Peyer's patch (tissue), 4 donors: ENCODE results near the gene HAUS5.

Experiments used
- CTCF ChIP-seq, 6 experiments: fragments of 450-650 bp in 4 of 6; fragments of 200-600 bp in 2 of 6; sonication (generic) in 1 of 6; IDR thresholded peaks; one replicate each; pipeline ENCODE4 v1.5.1; 2017 to 2019; ENCODE audit warnings: antibody characterized with exemption in 6 of 6, mild to moderate bottlenecking in 3 of 6, moderate library complexity in 1 of 6
- POLR2A ChIP-seq, 2 donors: fragments of 450-650 bp; IDR thresholded peaks; one replicate each; pipeline ENCODE4 v1.5.1; 2017; ENCODE audit warnings: antibody characterized with exemption in 2 of 2, mild to moderate bottlenecking in 2 of 2, moderate library complexity in 2 of 2

DNA sequence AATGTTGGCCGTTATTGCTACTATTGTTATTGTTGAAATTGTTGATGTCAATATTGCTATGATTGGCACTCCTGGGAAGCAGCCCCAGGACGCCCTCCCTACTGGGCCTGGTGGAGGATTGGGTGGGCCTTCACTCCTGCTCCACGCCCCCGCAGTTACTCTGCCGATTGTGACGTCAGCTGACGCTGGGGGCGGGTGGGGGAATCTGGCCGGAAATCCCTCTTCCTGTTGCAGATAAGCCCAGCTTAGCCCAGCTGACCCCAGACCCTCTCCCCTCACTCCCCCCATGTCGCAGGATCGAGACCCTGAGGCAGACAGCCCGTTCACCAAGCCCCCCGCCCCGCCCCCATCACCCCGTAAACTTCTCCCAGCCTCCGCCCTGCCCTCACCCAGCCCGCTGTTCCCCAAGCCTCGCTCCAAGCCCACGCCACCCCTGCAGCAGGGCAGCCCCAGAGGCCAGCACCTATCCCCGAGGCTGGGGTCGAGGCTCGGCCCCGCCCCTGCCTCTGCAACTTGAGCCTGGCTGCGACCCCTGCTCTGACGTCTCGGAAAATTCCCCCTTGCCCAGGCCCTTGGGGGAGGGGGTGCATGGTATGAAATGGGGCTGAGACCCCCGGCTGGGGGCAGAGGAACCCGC, 29.1 kb downstream of the HAUS5 start, which contains the start of gene ETV2:
- TF ChIP-seq CTCF (IDR thresholded peaks at IDR 0.05) (no peak), POLR2A (IDR thresholded peaks at IDR 0.05) (no peak)
